IPS DF 4.7 (cell line): ENCODE data around the gene CCL22.

Source experiments
- DNase-seq: peaks from one replicate; pipeline ENCODE4 v3.0.0-alpha.2; 2013; ENCODE audit warnings: low spot score; ENCODE audit errors: extremely low read depth

CCL22 gene

GRCh38 chr16:57376313-57376818, 17.8 kb downstream of the CCL22 start:
- no peak for DNase-seq

- no peak for DNase-seq
Observed at GRCh38 chr16:57377080-57377841, 18.7 kb downstream of the CCL22 start.

GRCh38 chr16:57379579-57379978, 21.0 kb downstream of the CCL22 start:
- DNase-seq: no peak

GRCh38 chr16:57380671-57381462, 22.3 kb downstream of the CCL22 start:
- DNase-seq: no peak

GRCh38 chr16:57381791-57382534, 23.4 kb downstream of the CCL22 start:
- no peak for DNase-seq

- no peak for DNase-seq
Observed at GRCh38 chr16:57382535-57383275, 24.1 kb downstream of the CCL22 start.

GRCh38 chr16:57383276-57384247, 25.0 kb downstream of the CCL22 start:
- DNase-seq: no peak

GRCh38 chr16:57384248-57385070, 25.9 kb downstream of the CCL22 start:
- DNase-seq: no peak

- no peak for DNase-seq
Observed at GRCh38 chr16:57385083-57385482, 26.5 kb downstream of the CCL22 start.

GRCh38 chr16:57386381-57386951, 27.9 kb downstream of the CCL22 start:
- no peak for DNase-seq

- no peak for DNase-seq
Observed at GRCh38 chr16:57387598-57388354, 29.2 kb downstream of the CCL22 start.

GRCh38 chr16:57388359-57389086, 29.9 kb downstream of the CCL22 start:
- DNase-seq: no peak

- DNase-seq: no peak
Observed at GRCh38 chr16:57389087-57389468, 30.5 kb downstream of the CCL22 start.

GRCh38 chr16:57390636-57391295, 32.2 kb downstream of the CCL22 start:
- DNase-seq: no peak

GRCh38 chr16:57391300-57391699, 32.7 kb downstream of the CCL22 start:
- DNase-seq: no peak

- DNase-seq: no peak
Observed at GRCh38 chr16:57391708-57392107, 33.1 kb downstream of the CCL22 start.

GRCh38 chr16:57392694-57393093, 34.1 kb downstream of the CCL22 start:
- no peak for DNase-seq
